ENCODE results near the gene DNAJC11. TPM values are rescaled to one million over a fixed set of nuclear protein-coding genes. Genes with fewer than 3 reads are reported as not detected.

DNAJC11 gene
- total and polyA plus RNA-seq, 5 donors from 2014 or later = 10.4 to 41.4 (median 16.3) TPM

GRCh38 chr1:6612641-6613360, 88.8 kb downstream of the DNAJC11 start:
- Histone ChIP-seq H3K4me3 (ENCODE audit: low read depth, low read length) (peak overlapping the region; percentile 79), H3K9me3 (ENCODE audit: control insufficient read depth in 2 of 2, low read length in 2 of 2) (no peaks in the 10 kb centered on the region), H3K4me1 (ENCODE audit: control insufficient read depth, insufficient read depth, low read length, poor library complexity, severe bottlenecking) (peaks cover 16% of the 10 kb centered on the region), H3K36me3 (ENCODE audit: control insufficient read depth, insufficient read depth, low read length) (no peaks in the 10 kb centered on the region), H3K27ac (ENCODE audit: insufficient read depth, low read length, poor library complexity, severe bottlenecking) (peak overlapping the region; percentile 71), H3K27me3 (ENCODE audit: control insufficient read depth, insufficient read depth, low read length) (no peaks in the 10 kb centered on the region)
- no peaks in the 10 kb centered on the region for H3K27me3 Mint-ChIP-seq
- H3K27ac Mint-ChIP-seq = peak overlapping the region; percentile 76 to 96 (median 95)
- no peaks in the 10 kb centered on the region for H3K9me3 Mint-ChIP-seq
- peaks cover 3% of the 10 kb centered on the region for H3K36me3 Mint-ChIP-seq
- peaks cover 0 to 33% (median 20%) of the 10 kb centered on the region in 4 donors for H3K4me1 Mint-ChIP-seq
- no peak for ATAC-seq (ENCODE audit: low read depth in 2 of 2)
- peak overlapping the region; percentile 94 to 99 (median 94) for H3K4me3 Mint-ChIP-seq
- DNase-seq = peak in 1 of 3 donors; percentile 8

GRCh38 chr1:6603915-6604558, 97.6 kb downstream of the DNAJC11 start:
- Histone ChIP-seq H3K4me1 (ENCODE audit: control insufficient read depth, insufficient read depth, low read length, poor library complexity, severe bottlenecking) (peaks cover 30% of the 10 kb centered on the region), H3K36me3 (ENCODE audit: control insufficient read depth, insufficient read depth, low read length) (no peaks in the 10 kb centered on the region), H3K9me3 (ENCODE audit: control insufficient read depth in 2 of 2, low read length in 2 of 2) (no peaks in the 10 kb centered on the region), H3K27me3 (ENCODE audit: control insufficient read depth, insufficient read depth, low read length) (no peaks in the 10 kb centered on the region), H3K4me3 (ENCODE audit: low read depth, low read length) (peak overlapping the region; percentile 83), H3K27ac (ENCODE audit: insufficient read depth, low read length, poor library complexity, severe bottlenecking) (peak overlapping the region; percentile 90)
- ATAC-seq (ENCODE audit: low read depth in 2 of 2) (no peak), DNase-seq (peak in 1 of 3 donors; percentile 10)
- Mint-ChIP-seq H3K36me3 (no peaks in the 10 kb centered on the region), H3K4me1 (peaks cover 7 to 29% (median 15%) of the 10 kb centered on the region in 4 donors), H3K27me3 (no peaks in the 10 kb centered on the region), H3K9me3 (no peaks in the 10 kb centered on the region), H3K27ac (peak overlapping the region; percentile 95 to 96 (median 96)), H3K4me3 (peak overlapping the region; percentile 90 to 98 (median 94))

GRCh38 chr1:6603238-6603914, 98.2 kb downstream of the DNAJC11 start:
- Mint-ChIP-seq H3K27ac (peak overlapping the region; percentile 95 to 96 (median 96)), H3K4me1 (peaks cover 8 to 34% (median 16%) of the 10 kb centered on the region in 4 donors), H3K9me3 (no peaks in the 10 kb centered on the region), H3K36me3 (no peaks in the 10 kb centered on the region), H3K4me3 (peak overlapping the region; percentile 90 to 98 (median 94)), H3K27me3 (no peaks in the 10 kb centered on the region)
- H3K9me3 ChIP-seq (ENCODE audit: control insufficient read depth in 2 of 2, low read length in 2 of 2) = no peaks in the 10 kb centered on the region
- peak; percentile 38 to 73 (median 69) for DNase-seq
- H3K36me3 ChIP-seq (ENCODE audit: control insufficient read depth, insufficient read depth, low read length) = no peaks in the 10 kb centered on the region
- peak overlapping the region; percentile 90 for H3K27ac ChIP-seq (ENCODE audit: insufficient read depth, low read length, poor library complexity, severe bottlenecking)
- H3K4me3 ChIP-seq (ENCODE audit: low read depth, low read length) = peak overlapping the region; percentile 83
- peak; percentile 33 to 37 for ATAC-seq (ENCODE audit: low read depth in 2 of 2)
- peaks cover 37% of the 10 kb centered on the region for H3K4me1 ChIP-seq (ENCODE audit: control insufficient read depth, insufficient read depth, low read length, poor library complexity, severe bottlenecking)
- H3K27me3 ChIP-seq (ENCODE audit: control insufficient read depth, insufficient read depth, low read length) = no peaks in the 10 kb centered on the region

DNA sequence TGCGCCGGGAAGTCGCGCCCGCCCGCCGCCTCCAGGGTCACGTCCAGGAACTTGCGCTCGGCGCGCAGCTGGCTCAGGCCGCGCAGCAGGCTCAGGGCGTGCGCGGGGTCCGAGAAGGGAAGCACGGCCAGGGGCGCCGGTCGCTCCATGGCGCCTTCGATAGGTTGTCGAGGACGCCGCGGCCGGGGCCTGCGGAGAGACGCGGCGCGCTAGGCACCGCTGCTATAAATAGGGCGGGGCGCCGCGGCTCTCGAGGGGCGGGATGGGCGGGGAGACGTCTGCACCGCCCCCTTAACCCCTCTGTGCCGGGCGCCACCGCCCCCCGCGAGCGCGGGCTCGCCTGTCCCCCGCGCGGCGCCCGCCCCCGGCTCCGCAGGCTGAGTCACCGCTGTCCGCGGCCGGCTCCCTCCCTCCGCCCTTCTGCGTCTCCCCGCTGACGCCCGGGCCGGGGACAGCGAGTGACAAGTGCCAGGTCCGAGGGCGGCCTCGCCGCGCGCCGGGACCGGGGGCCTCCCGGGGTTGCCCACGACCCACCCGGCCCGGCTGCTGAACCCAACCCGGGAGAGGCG, 98.9 kb downstream of the DNAJC11 start, which contains the start of gene KLHL21:
Gene KLHL21, minus strand, starts transcription at position 201 of the 569 bp plus-strand sequence. Its CDS starts 52 bp downstream, at position 149.
- H3K36me3 Mint-ChIP-seq = no peaks in the 10 kb centered on the region
- Histone ChIP-seq H3K27ac (ENCODE audit: insufficient read depth, low read length, poor library complexity, severe bottlenecking) (peak within 1 kb of the TSS; percentile 90), H3K9me3 (ENCODE audit: control insufficient read depth in 2 of 2, low read length in 2 of 2) (no peaks in the 10 kb centered on the region), H3K4me1 (ENCODE audit: control insufficient read depth, insufficient read depth, low read length, poor library complexity, severe bottlenecking) (peaks cover 43% of the 10 kb centered on the region), H3K27me3 (ENCODE audit: control insufficient read depth, insufficient read depth, low read length) (no peaks in the 10 kb centered on the region), H3K4me3 (ENCODE audit: low read depth, low read length) (peak within 1 kb of the TSS; percentile 91), H3K36me3 (ENCODE audit: control insufficient read depth, insufficient read depth, low read length) (peaks cover 4% of the 10 kb centered on the region)
- H3K4me1 Mint-ChIP-seq = peaks cover 8 to 38% (median 16%) of the 10 kb centered on the region in 4 donors
- H3K9me3 Mint-ChIP-seq = no peaks in the 10 kb centered on the region
- peak within 1 kb of the TSS; percentile 95 to 96 (median 96) for H3K27ac Mint-ChIP-seq
- H3K27me3 Mint-ChIP-seq = no peaks in the 10 kb centered on the region
- DNase-seq (peak; percentile 77 to 90 (median 79)), ATAC-seq (ENCODE audit: low read depth in 2 of 2) (peak; percentile 64 to 66)
- H3K4me3 Mint-ChIP-seq = peak within 1 kb of the TSS; percentile 98

- ATAC-seq (ENCODE audit: low read depth in 2 of 2) = peak; percentile 31 to 32
- Histone ChIP-seq H3K27me3 (ENCODE audit: control insufficient read depth, insufficient read depth, low read length) (no peaks in the 10 kb centered on the region), H3K4me1 (ENCODE audit: control insufficient read depth, insufficient read depth, low read length, poor library complexity, severe bottlenecking) (peaks cover 50% of the 10 kb centered on the region), H3K27ac (ENCODE audit: insufficient read depth, low read length, poor library complexity, severe bottlenecking) (peak overlapping the region; percentile 90), H3K4me3 (ENCODE audit: low read depth, low read length) (peak overlapping the region; percentile 91), H3K36me3 (ENCODE audit: control insufficient read depth, insufficient read depth, low read length) (peaks cover 11% of the 10 kb centered on the region), H3K9me3 (ENCODE audit: control insufficient read depth in 2 of 2, low read length in 2 of 2) (no peaks in the 10 kb centered on the region)
- peak; percentile 13 to 55 (median 26) for DNase-seq
- Mint-ChIP-seq H3K4me1 (peaks cover 8 to 44% (median 16%) of the 10 kb centered on the region in 4 donors), H3K27ac (peak overlapping the region in 2 of 3 donors; percentile 93 to 94), H3K27me3 (no peaks in the 10 kb centered on the region), H3K9me3 (no peaks in the 10 kb centered on the region), H3K36me3 (no peaks in the 10 kb centered on the region), H3K4me3 (peak overlapping the region; percentile 98)
Observed at GRCh38 chr1:6601923-6602668, 99.5 kb downstream of the DNAJC11 start.

DNA sequence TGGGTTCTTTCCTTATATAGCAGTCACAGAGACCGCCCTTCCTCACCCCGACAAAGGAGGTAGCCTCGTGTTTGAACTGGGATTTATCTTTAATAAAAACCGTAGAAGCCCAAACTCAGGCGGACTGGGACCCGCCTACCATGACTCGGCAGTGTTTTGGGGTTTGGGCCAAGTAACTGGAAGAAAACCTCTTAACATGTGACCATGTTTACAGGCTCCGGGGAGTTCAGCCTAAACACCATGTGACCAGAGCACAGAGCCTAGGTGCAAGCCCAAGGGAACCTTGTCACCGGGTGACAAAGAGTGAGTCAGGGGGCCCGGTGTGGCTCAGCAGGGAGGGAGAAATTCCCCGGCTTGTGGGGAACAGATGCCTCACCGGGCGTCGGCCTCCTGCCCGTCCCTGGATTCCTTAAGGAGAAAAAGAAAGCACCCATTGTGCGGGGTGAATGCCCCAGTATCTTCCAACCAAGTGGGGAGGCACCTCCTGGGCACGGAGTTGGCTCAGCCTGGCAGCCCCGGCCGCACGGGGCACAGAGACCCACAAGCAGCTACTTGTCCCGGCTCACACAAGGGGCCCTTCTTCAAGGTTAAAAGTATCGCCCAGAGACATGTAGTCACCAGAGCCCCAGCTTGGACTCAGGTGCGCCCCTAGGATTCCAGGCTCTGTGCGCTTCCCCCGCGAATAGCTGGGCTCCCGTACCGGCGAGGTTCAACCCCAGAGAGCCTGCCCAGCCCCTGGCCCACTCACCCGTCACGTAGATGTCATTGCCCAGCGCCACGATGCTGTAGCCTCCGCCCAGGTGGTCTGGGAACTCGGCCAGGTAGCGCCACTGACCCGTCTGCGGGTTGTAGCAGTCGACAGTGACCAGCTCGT, 100.3 kb downstream of the DNAJC11 start:
- H3K36me3 ChIP-seq (ENCODE audit: control insufficient read depth, insufficient read depth, low read length) = peaks cover 19% of the 10 kb centered on the region
- Mint-ChIP-seq H3K4me3 (peak overlapping the region; percentile 98), H3K4me1 (peaks cover 8 to 51% (median 16%) of the 10 kb centered on the region in 4 donors), H3K27ac (peak overlapping the region; percentile 93 to 96 (median 94)), H3K9me3 (no peaks in the 10 kb centered on the region), H3K27me3 (peaks cover 3% of the 10 kb centered on the region), H3K36me3 (peaks cover 3% of the 10 kb centered on the region)
- no peaks in the 10 kb centered on the region for H3K9me3 ChIP-seq (ENCODE audit: control insufficient read depth in 2 of 2, low read length in 2 of 2)
- ATAC-seq (ENCODE audit: low read depth in 2 of 2) (peak; percentile 40 to 48), DNase-seq (peak; percentile 51 to 89 (median 55))
- H3K27me3 ChIP-seq (ENCODE audit: control insufficient read depth, insufficient read depth, low read length) = no peaks in the 10 kb centered on the region
- H3K27ac ChIP-seq (ENCODE audit: insufficient read depth, low read length, poor library complexity, severe bottlenecking) = peak overlapping the region; percentile 90
- H3K4me3 ChIP-seq (ENCODE audit: low read depth, low read length) = peak overlapping the region; percentile 91
- peaks cover 56% of the 10 kb centered on the region for H3K4me1 ChIP-seq (ENCODE audit: control insufficient read depth, insufficient read depth, low read length, poor library complexity, severe bottlenecking)

Measured in CD4-positive, CD25-positive, alpha-beta regulatory T cell (primary cell).